HG03196 (cell line): ENCODE measurements around the gene PODNL1.
"Not testable (repeated sequence)": the region's sequence is repeated elsewhere in the genome, so short reads cannot be mapped to it uniquely, and the experiment has no call there.

Source experiments
- ATAC-seq: cut with Tn5 transposase; IDR thresholded peaks from one replicate; pipeline ENCODE4 v1.9.1; 2021; ENCODE audit not compliant: unreplicated experiment

PODNL1 gene

DNA sequence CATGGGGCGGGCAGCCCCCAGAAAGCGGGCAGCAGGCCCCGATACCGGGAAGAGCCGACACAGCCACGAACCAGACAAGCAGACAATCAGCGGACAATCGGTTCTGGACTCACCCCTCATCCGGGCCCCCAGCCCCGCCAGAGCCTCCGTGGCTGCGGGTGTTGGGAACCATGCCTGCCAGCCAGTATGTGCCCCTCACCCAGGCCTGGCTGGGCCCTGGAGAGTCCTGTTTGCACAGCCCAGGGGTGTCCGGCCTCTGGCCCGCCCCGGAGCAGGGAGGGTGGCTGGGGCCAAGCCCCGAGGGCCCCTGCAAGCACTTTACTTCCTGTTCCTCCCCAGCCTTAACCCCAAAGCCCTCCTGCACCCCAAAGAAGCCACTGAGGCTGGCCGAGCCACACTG, 7.8 kb downstream of the PODNL1 start:
- ATAC-seq = no peak

DNA sequence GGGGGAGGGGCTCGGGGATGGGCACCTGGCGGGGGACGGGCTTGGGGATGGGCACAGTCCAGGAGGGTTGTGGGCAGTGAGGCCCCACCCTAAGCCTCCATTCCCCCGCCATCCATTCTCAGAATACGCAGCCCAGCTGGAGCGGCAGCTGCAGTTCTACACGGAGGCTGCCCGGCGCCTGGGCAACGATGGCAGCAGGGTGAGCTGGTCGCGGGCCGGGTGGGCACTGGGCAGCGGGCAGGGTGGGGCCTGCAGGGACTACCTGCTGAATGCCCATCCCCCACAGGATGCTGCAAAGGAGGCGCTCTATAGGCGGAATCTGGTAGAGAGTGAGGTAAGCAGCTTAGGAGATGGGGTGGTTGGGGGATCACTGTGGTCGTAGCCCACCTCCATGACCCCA, 8.3 kb downstream of the PODNL1 start:
- ATAC-seq = no peak

DNA sequence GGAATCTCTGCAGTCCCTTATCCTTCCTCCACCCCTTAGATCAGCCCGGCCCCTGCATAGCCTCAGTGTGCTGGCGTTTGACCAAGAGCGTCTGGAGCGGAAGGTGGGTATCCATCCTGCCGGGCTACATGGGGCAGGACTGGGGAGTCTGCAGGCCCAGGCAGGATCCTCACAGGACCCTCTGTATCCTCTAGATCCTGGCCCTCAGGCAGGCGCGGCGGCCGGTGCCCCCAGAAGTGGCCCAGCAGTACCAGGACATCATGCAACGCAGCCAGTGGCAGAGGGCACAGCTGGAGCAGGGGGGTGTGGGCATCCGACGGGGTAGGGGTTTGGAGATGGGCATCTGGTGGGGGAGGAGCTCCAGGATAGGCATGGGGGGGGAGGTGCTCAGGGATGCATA, 8.9 kb downstream of the PODNL1 start:
- ATAC-seq = no peak

DNA sequence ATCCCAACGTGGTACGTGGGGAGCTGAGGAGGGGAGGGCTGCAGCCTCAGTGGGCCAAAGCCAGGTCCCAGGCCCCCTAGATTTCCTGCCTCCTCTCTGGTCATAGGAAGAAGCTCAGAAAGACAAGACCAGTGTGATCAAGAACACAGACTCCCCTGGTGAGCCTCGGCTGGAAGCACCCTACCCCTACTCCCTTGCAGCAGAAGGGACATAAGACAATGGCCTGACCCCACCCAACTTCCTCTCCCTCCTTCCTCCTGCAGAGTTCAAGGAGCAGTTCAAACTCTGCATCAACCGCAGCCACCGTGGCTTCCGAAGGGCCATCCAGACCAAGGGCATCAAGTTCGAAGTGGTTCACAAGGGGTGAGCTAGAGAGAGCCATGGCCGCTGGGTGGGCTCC, 11.5 kb downstream of the PODNL1 start:
- no peak for ATAC-seq

DNA sequence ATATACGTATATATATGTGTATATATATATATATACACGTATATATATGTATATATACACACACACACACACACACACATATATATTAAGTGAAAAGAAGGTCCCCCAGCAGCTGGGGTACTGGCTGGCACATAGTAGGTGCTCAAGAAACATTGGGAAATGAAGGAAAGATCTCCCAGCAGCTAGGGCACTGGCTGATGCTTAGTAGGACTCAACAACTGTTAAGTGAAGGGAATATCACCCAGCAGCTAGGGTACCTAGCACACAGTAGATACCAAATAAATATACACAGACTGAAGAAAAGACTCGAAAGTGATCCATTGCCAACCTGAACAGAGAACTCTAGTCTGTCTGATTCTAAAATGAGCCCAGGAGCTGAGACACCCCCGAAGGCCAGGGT, 12.2 kb downstream of the PODNL1 start:
- no peak for ATAC-seq

DNA sequence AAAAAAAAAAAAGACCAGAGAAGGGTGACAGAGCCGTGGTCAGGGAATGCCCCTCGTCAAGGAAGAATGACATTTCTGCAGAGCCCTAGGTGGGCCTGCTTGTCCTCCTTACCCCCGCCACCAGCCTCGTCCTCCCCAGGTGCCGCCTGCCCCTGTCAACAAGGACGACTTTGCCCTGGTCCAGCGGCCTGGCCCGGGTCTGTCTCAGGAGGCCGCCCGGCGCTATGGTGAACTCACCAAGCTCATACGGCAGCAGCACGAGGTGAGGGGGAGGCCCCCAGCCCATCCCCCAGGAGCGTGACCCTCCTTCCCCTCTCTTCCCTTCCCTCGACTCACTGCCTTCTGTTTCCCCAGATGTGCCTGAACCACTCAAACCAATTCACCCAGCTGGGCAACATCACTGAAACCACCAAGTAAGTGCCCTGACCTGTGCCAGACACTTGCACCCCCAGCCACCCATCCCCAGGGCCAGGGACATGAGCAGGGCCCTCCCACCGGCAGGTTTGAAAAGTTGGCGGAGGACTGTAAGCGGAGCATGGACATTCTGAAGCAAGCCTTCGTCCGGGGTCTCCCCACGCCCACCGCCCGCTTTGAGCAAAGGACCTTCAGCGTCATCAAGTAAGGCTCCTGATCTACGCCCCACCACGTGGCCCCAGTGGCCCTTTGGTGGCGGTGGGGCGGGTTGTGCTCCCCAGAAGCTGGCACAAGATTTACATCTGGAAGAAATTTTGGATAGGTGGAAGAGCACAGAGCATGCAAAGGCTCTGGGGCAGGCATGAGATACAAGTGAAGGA, 14.8 kb downstream of the PODNL1 start:
- no peak for ATAC-seq

DNA sequence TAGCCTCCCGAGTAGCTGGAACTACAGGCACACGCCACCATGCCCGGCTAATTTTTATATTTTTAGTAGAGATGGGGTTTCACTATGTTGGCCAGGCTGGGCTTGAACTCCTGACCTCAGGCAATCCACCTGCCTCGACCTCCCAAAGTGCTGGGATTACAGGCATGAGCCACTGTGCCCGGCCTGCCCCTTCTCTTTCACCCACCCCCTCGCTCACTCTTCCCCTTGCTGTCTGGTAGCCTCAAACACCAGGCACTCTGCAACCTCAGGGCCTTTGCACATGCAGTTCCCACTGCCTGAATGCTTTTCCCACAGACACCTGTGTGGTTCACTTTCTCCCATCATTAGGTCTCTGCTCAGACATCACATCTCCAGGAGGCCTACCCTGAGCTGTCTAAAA, 16.1 kb downstream of the PODNL1 start:
- not testable (repeated sequence) for ATAC-seq

DNA sequence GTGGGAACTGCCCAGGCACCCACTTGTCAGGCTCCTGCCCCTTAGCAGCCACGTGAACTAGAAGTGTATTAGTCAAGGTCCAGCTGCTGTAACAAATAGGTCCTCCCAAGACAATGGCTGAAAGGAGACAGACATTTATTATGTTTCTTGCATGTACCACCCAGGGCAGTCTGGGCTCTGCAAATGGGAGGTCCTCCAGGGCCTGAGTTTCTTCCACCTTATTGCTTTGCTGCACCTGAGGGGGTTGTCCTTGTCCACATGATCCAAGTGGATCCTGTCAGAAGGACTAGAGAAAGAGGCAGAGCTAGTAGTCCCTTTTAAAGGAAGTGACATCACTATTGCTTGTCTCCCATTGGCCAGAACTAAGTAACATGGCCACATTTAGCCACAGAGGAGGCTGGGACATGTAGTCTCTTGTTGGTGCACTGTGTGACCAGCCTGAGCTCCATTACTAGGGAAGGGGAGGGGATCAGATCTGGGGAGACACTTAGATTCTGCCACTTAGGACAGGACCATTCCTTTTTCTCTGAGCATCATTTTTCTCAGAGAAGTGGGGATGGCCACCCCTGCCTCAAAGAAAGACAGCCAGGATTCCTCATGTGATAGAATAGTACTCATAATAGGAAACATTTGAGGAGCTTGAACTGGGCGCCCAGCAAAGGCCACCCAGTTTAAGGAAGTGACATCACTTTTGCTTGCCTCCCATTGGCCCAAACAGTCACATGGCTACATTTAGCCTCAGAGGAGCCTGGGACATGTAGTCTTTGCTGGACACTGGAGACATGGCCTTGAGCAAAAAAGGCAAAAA, 17.1 kb downstream of the PODNL1 start:
- no peak for ATAC-seq

DNA sequence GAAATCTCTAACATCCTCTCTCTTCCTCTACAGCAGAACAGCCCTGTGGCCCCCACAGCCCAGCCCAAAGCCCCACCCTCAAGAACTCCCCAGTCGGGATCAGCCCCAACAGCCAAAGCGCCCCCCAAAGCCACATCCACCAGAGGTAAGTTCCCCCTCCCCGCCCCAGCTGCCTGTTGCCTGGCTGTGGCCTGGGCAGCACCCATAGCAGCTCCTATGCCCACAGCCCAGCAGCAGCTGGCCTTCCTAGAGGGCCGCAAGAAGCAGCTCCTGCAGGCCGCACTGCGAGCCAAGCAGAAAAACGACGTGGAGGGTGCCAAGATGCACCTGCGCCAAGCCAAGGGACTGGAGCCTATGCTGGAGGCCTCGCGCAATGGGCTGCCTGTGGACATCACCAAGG, 17.7 kb downstream of the PODNL1 start:
- ATAC-seq = no peak

DNA sequence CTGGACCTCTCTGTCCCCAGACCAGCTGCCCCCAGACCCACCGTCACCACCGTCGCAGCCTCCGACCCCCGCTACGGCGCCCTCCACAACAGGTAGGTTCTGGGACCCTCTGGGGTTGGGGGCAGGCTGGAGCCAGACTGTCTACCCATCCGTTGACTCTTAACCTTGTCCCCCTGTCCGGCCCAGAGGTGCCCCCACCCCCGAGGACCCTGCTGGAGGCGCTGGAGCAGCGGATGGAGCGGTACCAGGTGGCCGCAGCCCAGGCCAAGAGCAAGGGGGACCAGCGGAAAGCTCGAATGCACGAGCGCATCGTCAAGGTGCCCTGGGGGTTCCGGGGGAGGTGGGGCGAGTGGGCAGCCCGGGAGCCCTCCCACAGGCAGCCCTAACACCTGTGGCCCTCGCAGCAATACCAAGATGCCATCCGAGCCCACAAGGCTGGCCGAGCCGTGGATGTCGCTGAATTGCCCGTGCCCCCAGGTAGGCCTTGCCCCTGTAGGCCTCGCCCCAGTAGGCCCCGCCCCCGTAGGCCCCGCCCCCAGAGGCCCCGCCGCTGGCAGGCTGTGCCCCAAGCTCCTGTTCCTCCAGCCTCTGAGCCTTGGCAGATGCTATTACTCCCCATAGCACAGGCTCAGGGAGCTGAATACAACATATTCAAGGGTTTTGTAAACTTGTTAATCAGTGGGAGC, 19.3 kb downstream of the PODNL1 start:
- ATAC-seq = no peak

DNA sequence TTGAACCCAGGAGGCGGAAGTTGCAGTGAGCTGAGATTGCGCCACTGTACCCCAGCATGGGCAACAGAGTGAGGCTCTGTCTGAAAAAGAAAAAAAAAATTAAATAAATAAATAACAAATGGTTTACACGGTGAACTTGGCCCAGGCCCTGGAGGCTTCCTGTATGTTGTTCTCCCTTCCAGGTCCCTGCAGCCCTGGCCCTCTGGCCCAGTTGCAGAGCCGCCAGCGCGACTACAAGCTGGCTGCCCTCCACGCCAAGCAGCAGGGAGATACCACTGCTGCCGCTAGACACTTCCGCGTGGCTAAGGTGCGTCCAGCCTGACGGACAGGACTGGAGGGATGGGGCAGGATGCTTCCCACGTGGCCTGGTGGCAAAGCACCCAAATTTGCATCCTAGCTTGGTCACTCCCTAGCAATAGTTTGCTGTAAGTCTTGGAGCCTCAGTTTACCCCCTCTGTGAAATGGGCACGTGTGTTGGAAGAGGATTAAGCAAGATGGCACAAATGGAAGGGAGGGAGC, 20.3 kb downstream of the PODNL1 start:
- ATAC-seq = no peak

DNA sequence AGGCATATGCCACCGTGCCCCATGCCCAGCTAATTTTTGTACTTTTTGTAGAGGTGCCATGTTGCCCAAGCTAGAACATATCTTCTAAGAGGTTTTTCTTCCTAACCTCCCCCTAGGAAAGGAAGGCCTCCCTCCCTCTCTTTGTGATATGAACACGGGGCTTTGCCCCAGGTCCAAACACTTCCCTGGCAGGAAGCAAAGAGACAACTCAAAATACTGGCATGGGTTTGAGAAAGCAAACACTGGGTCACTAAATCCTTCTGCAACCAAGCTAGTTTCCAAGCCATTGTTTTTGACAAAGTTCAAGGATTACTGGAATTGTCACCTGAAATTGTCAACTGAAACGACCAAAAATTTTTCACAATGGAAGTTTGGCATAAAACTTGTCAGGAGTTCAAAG, 23.4 kb downstream of the PODNL1 start:
- ATAC-seq = no peak

DNA sequence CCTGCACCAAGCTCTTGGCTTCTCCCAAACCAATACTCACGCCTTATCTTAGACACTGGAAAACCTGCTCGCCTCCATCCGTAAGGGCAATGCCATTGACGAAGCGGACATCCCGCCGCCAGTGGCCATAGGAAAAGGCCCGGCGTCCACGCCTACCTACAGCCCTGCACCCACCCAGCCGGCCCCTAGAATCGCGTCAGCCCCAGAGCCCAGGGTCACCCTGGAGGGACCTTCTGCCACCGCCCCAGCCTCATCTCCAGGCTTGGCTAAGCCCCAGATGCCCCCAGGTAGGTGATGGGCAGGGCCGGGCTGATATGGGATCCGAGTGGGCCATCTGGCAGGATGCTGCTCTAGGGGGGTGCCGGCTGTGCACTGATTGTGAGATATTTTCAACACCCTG, 24.9 kb downstream of the PODNL1 start:
- ATAC-seq = no peak

DNA sequence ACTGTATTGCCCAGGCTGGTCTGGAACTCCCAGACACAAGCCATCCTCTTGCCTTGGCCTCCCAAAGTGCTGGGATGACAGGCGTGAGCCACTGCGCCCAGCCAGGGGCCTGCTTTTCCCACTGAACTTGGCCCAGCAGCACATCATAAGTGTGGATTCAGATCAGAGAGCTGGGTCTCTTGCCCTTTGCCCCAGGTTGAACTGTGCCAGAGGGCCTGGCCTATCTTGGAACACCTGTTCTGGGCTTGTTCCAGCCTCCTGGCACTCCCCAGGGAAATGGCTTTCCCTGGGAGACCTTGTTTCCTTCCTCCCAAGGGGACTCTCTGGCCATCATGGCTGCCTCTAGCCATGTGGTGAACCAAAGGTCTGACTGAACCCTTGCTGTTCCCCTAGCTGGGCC, 28.8 kb downstream of the PODNL1 start:
- no peak for ATAC-seq

DNA sequence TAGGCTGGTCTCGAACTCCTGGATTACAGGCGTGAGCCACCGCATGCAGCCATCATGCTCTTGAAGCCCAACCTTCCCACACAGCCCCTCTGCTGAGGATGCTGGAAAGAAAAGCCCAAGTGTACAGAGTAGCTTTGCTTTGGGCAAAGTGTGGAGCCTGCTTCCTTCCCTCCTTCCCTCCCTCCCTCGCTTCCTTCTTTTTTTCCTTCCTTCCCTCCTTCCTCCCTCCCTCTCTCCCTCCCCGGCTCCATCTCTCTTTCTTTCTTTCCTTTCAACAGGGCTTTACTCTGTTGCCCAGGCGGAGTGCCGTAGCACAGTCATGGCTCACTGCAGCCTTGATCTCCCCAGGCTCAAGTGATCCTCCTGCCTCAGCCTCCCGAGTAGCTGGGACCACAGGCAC, 29.5 kb downstream of the PODNL1 start:
- no peak for ATAC-seq

DNA sequence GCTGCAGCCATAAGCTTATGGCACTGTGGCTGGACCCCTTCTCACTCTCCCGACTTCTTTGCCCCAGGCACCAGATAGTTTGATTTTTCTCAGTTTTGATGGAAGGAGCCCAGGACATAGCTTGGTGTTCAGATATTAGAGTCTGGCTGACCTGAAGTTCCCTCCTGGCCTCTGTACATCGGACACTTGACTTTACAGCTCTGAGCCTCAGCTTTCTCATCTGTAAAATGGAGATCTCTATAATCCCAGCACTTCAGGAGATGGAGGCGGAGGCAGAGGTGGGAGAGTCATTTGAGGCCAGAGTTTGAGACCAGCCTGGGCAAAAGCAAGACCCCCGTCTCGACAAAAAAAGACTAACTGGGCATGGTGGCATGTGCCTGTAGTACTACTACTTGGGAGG, 31.3 kb downstream of the PODNL1 start:
- ATAC-seq = peak; percentile 5

DNA sequence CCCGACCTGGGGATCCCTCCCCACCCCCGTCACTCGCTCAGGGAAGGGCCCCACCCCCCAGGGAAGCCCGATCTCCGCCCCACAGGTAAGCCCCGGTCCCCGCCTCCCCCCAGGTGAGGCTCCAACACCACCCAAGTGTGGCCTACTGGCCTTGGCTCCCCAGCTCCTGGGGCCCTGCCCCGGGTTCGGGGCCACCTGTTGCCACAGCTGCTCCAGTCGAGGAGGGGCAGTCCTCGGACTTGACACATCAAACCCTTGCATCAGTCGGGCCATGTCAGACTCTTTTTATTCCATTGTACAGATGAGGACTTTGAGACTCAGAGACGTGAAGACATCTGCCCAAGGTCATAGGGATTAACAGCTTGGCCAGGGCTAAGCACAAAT, 31.7 kb downstream of the PODNL1 start:
- peak; percentile 15 for ATAC-seq

DNA sequence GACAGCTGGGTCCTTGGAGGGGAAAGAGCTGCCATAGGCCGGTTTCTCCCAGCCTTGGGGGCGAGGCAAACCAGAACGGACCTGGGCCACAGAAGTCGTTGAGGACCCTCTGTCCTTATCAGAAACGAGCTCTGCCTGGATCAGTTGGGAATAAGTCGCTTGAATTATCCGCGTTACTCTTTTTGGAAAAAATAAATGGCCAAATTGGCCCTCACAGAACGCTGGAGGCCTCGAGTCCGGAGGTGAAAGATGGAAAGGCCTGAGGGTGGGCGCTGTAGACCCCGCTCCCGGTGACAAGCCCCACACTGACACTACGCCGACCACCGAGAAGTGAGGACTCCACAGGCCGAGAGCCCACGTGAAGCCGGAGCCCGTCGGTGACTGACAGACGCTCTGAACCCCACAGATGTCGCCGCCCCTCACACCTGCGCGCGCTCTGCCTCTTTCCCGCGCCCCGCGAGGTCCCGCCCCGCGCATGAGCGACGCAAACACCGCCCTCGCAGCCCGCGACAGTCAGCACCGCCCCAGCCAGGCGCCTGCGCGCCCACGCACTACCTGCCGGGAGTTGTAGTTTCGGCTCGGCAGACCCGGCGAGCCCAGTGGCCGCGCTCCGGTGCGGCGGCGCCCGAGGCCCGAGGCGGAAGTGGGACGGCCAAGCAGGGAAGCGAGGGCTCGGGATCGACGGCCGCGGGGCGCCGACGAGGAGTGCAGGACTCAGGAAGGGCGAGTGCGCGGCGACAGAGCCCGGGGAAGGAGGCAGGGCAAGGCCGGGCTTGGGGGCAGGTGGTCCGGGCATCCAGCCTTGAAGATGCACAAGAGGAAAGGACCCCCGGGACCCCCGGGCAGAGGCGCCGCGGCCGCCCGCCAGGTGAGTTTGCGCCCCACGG, 32.3 kb downstream of the PODNL1 start, which contains the start of the genes BRME1 and CC2D1A:
BRME1 (minus strand) TSS at position 484 of the 887 bp plus-strand sequence. CDS start 1,225 bp downstream, outside the sequence.
CC2D1A (plus strand) TSS at position 568 of the 887 bp plus-strand sequence; CDS start at position 809, 241 bp downstream.
- peak; percentile 84 for ATAC-seq

DNA sequence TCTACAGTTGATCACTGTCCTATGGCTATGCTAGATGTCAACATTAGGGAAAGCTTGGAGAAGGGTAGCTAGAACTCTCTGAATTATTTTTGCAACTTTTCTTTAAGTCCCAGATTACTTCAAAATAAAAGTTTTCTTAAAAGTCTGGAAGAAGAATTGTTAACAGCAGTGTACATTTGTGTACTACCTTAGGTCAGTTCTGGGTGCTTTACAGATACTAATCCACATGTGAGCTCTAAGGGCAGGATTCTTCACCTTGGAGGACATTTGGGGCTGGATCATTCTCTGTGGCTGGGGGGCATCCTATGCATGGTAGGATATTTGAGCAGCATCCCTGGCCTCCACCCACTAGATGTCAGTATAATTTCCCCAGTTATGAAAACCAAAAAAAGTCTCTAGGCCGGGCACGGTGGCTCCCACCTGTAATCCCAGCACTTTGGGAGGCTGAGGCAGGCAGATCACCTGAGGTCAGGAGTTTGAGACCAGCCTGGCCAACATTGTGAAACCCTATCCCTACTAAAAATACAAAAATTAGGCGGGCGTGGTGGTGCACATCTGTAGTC, 35.1 kb downstream of the PODNL1 start:
- no peak for ATAC-seq
